Lower lobe of right lung (tissue), 2 donors: ENCODE data around the gene DDX17. TPM values are rescaled to one million over a fixed set of nuclear protein-coding genes. Genes with fewer than 3 reads are reported as not detected.

Experiments used
- ATAC-seq, 2 donors: fragments of 200-7000 bp; cut with Tn5 transposase; one replicate each; pipeline ENCODE4 v1.9.1; 2020 to 2022; ENCODE audit warnings: mild to moderate bottlenecking in 2 of 2, moderate library complexity in 2 of 2
- DNase-seq: peaks from one replicate; pipeline ENCODE4 v3.0.0-alpha.2; 2020
- H3K27ac ChIP-seq: fragments of 200-600 bp; one replicate; pipeline ENCODE4 v1.8.0; 2022
- H3K27me3 ChIP-seq: fragments of 200-600 bp; one replicate; pipeline ENCODE4 v1.8.0; 2022; ENCODE audit warnings: low read depth
- H3K36me3 ChIP-seq: fragments of 200-600 bp; one replicate; pipeline ENCODE4 v1.8.0; 2022; ENCODE audit warnings: mild to moderate bottlenecking
- H3K4me1 ChIP-seq: fragments of 200-600 bp; one replicate; pipeline ENCODE4 v1.8.0; 2022
- H3K4me3 ChIP-seq: fragments of 200-600 bp; one replicate; pipeline ENCODE4 v1.8.0; 2022; ENCODE audit warnings: mild to moderate bottlenecking
- H3K9me3 ChIP-seq: fragments of 200-600 bp; one replicate; pipeline ENCODE4 v1.8.0; 2022
- intact Hi-C: fragments of 100-400 bp; cut with DNase I; formaldehyde crosslinking; loops from one replicate; pipeline ENCODE4 v1.11.0; 2022
- total RNA-seq: library from RNA; stranded (reverse); fragmentation: NEBNext Ultra II Directional; extraction: Animal tissue kit (Norgen Biotek cat#: 25700); gene quantifications from one replicate; pipeline ENCODE4 v1.2.1, GENCODE V29; 2021
- TF ChIP-seq, protein P1 (sequence below): fragments of 200-600 bp; IDR thresholded peaks from one replicate; pipeline ENCODE4 v1.8.0; 2022; ENCODE audit warnings: antibody characterized with exemption, mild to moderate bottlenecking
- donor health status: DM: no; HTN: yes; CAD: no; lungs with severe emphysema.

Gene DDX17
- total RNA-seq, 1 donor from 2014 or later, result 457 TPM

DNA sequence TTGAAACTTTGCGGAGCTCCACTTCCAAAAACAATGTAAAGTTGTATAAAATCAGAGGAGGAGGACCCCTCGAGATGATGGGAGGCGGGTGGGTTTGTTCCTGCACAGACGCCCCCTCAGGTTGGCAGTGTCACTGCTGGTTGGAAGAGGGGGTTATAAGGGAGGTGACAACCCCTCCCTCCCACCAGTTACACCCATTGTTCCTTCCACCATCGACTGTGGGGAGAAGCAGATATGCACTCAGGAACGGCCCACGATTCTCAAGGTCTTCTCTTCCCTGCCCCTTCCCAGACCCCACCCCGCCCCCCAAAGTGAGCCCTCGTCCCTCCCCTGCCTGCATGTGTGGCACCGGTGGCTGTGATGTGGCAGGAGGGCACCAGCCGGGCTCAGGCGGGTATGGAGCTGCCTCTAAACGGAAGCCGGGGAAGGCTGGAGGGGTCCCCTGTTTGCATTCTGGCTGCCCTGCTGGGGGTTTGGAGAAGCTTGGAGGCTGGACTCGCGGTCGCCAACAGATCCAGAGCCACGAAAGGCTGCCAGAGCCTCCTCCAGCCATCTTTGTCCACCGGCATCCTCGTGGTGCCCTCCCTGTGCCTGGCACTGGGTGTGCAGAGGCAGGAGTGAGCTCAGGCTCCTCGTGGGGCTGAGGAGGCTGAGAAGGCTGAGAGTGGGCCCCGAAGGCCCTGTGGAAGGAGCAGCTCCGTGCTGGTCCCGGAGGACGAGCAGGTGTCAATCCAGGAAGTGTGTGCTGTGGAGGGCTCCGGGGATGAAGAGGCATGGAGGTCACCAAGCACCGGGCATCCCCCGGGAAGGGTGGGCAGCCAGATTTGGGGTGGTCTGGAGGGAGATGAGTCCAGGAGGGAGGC lies 37.4 kb downstream of the DDX17 start:
- DNase-seq (peak; percentile 39), ATAC-seq (peak; percentile 1 to 5)
- H3K4me1 ChIP-seq, result peaks cover 17% of the 10 kb centered on the region
- H3K4me3 ChIP-seq, result peak overlapping the region; percentile 63
- TF ChIP-seq, protein P1, sequence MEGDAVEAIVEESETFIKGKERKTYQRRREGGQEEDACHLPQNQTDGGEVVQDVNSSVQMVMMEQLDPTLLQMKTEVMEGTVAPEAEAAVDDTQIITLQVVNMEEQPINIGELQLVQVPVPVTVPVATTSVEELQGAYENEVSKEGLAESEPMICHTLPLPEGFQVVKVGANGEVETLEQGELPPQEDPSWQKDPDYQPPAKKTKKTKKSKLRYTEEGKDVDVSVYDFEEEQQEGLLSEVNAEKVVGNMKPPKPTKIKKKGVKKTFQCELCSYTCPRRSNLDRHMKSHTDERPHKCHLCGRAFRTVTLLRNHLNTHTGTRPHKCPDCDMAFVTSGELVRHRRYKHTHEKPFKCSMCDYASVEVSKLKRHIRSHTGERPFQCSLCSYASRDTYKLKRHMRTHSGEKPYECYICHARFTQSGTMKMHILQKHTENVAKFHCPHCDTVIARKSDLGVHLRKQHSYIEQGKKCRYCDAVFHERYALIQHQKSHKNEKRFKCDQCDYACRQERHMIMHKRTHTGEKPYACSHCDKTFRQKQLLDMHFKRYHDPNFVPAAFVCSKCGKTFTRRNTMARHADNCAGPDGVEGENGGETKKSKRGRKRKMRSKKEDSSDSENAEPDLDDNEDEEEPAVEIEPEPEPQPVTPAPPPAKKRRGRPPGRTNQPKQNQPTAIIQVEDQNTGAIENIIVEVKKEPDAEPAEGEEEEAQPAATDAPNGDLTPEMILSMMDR, result no peak
- no peaks in the 10 kb centered on the region for H3K9me3 ChIP-seq
- H3K27me3 ChIP-seq, result peaks cover 12% of the 10 kb centered on the region
- intact Hi-C loops, result no loop called here
- no peaks in the 10 kb centered on the region for H3K36me3 ChIP-seq
- no peak overlapping the region for H3K27ac ChIP-seq

DNA sequence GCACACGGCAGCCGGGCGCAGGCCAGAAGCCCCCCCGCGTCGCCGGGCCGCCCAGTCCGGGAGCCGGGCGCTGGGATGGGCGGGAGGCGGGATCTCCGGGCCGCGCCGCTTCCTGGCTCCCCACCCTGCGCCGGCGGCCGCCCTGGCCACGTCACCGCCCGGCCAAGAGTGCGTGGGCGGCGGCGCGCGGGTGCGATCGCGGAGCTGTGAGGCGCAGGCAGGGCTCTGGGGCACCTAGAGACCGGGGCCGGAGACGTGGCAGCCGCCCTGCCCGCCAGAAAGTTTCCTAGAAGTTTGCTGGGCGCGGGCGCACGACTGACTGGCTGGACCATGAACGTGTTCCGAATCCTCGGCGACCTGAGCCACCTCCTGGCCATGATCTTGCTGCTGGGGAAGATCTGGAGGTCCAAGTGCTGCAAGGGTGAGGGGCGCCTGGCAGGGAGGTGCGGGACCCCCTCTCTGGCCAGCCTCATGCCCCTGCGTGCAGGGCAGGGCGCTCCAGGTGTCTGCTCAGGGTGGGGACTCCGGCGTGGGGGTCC lies 38.1 kb downstream of the DDX17 start, which contains the start of gene KDELR3:
Gene KDELR3, plus strand, starts transcription at position 193 of the 539 bp plus-strand sequence. Its CDS starts 138 bp downstream, at position 331.
- Histone ChIP-seq H3K4me1 (peaks cover 17% of the 10 kb centered on the region), H3K27me3 (peaks cover 19% of the 10 kb centered on the region), H3K27ac (peak within 1 kb of the TSS; percentile 69), H3K9me3 (no peaks in the 10 kb centered on the region), H3K4me3 (peak within 1 kb of the TSS; percentile 63), H3K36me3 (no peaks in the 10 kb centered on the region)
- ATAC-seq (peak; percentile 89 to 95), DNase-seq (peak; percentile 77)
- TF ChIP-seq, protein P1, result no peak
- intact Hi-C loops, result no loop called here

DNA sequence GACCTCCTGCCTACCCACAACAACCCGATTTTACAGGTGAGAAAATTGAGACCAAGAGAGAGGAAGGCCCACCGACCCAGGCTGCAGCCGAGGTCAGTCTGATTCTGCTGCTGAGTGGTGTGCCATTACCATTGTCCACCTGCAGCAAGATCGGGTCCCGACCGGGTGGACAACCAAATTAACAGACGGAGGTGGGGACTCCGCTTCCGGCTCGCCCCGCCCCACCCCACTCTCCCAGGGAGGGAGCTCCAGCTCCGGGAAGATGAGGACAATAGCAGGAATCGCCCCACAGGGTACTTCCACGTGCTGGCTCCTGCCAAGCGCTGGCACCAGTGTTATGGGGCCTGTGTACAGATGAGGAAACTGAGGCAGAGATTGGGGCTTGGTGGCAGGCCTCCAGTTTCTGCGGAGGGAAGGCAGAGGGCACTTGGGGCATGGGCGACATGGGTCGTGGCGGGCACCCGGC lies 38.6 kb downstream of the DDX17 start:
- TF ChIP-seq, protein P1, result no peak
- Histone ChIP-seq H3K27me3 (peaks cover 24% of the 10 kb centered on the region), H3K27ac (peak overlapping the region; percentile 69), H3K36me3 (no peaks in the 10 kb centered on the region), H3K4me1 (peaks cover 17% of the 10 kb centered on the region), H3K4me3 (peak overlapping the region; percentile 63), H3K9me3 (no peaks in the 10 kb centered on the region)
- DNase-seq (no peak), ATAC-seq (peak; percentile 25 to 28)
- intact Hi-C loops, result no loop called here

DNA sequence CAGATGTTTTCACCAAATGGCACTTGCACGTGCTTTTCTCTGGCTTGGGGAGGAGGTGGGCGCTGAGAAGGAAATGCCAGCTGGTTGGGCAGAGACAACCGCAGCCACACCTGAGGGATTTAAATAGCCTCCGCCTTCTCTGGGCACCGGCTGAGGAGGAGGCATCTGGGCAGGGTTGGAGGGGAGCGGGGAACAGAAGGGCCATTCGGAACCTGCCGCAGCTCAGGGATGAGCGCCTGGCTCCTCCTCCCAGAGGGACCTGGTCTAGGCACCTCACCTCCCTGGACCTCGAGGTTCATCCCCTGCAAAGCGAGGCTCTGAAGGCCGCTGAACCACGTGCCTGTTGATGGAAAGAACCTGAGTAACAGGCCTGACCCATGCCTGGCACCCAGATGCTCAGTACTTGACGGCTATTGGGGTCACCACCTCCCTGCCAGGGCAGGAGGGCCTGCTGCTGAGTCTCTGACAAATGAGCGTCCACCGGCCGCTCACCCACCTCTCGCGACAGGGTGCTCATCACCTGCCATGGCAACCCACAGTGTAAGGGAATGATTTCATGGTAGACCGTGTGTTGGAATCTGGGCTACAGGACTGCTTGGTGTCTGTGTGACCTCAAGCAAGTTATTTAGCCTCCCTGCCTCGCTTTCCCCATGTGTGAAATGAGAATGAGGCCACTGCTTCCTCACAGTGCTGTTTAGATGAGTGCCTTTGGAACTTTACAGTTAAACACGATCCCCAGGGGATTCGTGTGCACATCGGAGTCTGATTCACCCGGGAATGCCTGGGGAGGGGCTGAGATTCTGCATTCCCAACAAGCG lies 40.2 kb downstream of the DDX17 start:
- no peaks in the 10 kb centered on the region for H3K36me3 ChIP-seq
- DNase-seq (peak; percentile 37), ATAC-seq (no peak)
- intact Hi-C loops, result no loop called here
- H3K9me3 ChIP-seq, result no peaks in the 10 kb centered on the region
- H3K27me3 ChIP-seq, result peaks cover 33% of the 10 kb centered on the region
- H3K4me3 ChIP-seq, result no peak overlapping the region
- H3K27ac ChIP-seq, result no peak overlapping the region
- H3K4me1 ChIP-seq, result peaks cover 23% of the 10 kb centered on the region
- TF ChIP-seq, protein P1, result no peak

DNA sequence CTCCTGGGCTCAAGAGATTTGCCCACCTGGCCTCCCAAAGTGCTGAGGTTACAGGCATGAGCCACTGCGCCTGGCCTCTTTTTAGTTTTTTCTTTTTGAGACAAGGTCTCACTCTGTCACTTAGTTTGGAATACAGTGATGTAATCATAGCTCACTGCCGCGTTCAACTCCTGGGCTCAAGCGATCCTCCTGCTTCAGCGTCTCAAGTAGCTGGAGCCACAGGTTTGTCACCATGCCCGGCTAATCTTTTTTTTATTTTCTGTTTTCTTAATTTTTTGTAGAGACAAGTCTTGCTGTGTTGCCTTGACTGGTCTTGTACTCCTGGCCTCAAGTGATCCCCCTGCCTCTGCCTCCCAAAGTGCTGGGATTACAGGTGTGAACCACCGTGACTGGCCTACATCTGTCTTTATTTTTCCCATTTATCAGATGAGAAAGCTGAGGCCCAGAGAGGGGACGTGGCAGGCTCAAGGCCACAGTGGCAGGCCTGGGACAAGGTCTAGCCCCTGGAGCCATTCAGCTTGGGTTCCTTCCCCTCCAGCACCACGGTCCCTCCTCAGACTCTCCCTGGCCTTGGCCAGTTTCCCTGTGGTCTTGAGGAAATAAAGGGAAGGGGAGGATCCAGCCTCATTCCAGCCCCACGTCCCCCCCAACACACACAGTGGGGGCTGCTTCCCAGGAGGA lies 41.0 kb downstream of the DDX17 start:
- intact Hi-C loops, result no loop called here

More for the DNA sequence above, 41.0 kb downstream of the DDX17 start:
- Histone ChIP-seq H3K4me1 (peaks cover 23% of the 10 kb centered on the region), H3K9me3 (no peaks in the 10 kb centered on the region), H3K4me3 (no peak overlapping the region), H3K27ac (no peak overlapping the region), H3K27me3 (peaks cover 33% of the 10 kb centered on the region), H3K36me3 (no peaks in the 10 kb centered on the region)
- DNase-seq (peak; percentile 8), ATAC-seq (no peak)
- TF ChIP-seq, protein P1, result no peak
